SK-N-SH treated with all-trans-retinoic acid at 6 μM for 48 hours (cell line): Measurements from ENCODE around the gene PLPP3.
"Not testable (repeated sequence)": the region's sequence is repeated elsewhere in the genome, so short reads cannot be mapped to it uniquely, and the experiment has no call there.

ENCODE experiments used
- OSR1 ChIP-seq: fragments of 250-450 bp; sonication (Bioruptor Pico); IDR thresholded peaks from 2 replicates; pipeline ENCODE4 v1.8.0; 2022; ENCODE audit warnings: moderate library complexity, mild to moderate bottlenecking, inconsistent platforms
- ZFP30 ChIP-seq: fragments of 450-650 bp; formaldehyde crosslinking; IDR thresholded peaks from 2 replicates; pipeline ENCODE4 v1.5.0; 2022; ENCODE audit warnings: mild to moderate bottlenecking, moderate library complexity
- TF ChIP-seq, protein P1 (sequence below): fragments of 250-450 bp; sonication (Bioruptor Pico); IDR thresholded peaks from 2 replicates; pipeline ENCODE4 v1.5.1; 2021; ENCODE audit warnings: mild to moderate bottlenecking, moderate library complexity

GRCh38 chr1:56595397-56596191 is 16.2 kb upstream of the PLPP3 start:
- TF ChIP-seq, protein P1, sequence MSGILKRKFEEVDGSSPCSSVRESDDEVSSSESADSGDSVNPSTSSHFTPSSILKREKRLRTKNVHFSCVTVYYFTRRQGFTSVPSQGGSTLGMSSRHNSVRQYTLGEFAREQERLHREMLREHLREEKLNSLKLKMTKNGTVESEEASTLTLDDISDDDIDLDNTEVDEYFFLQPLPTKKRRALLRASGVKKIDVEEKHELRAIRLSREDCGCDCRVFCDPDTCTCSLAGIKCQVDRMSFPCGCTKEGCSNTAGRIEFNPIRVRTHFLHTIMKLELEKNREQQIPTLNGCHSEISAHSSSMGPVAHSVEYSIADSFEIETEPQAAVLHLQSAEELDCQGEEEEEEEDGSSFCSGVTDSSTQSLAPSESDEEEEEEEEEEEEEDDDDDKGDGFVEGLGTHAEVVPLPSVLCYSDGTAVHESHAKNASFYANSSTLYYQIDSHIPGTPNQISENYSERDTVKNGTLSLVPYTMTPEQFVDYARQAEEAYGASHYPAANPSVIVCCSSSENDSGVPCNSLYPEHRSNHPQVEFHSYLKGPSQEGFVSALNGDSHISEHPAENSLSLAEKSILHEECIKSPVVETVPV (CRISPR knock-in tag): not testable (repeated sequence)
- not testable (repeated sequence) for TF ChIP-seq ZFP30, OSR1 (CRISPR knock-in tag)
